Epidermal melanocyte (primary cell): ENCODE measurements around the gene CCDC63.
"Not testable (repeated sequence)": the region's sequence is repeated elsewhere in the genome, so short reads cannot be mapped to it uniquely, and the experiment has no call there.

Experiments used
- DNase-seq: peaks from one replicate; pipeline ENCODE4 v3.0.0; 2011; ENCODE audit warnings: low spot score; ENCODE audit not compliant: insufficient read length

CCDC63 gene

GRCh38 chr12:110844131-110844530 is 2.7 kb upstream of the CCDC63 start:
- no peak for DNase-seq

DNA sequence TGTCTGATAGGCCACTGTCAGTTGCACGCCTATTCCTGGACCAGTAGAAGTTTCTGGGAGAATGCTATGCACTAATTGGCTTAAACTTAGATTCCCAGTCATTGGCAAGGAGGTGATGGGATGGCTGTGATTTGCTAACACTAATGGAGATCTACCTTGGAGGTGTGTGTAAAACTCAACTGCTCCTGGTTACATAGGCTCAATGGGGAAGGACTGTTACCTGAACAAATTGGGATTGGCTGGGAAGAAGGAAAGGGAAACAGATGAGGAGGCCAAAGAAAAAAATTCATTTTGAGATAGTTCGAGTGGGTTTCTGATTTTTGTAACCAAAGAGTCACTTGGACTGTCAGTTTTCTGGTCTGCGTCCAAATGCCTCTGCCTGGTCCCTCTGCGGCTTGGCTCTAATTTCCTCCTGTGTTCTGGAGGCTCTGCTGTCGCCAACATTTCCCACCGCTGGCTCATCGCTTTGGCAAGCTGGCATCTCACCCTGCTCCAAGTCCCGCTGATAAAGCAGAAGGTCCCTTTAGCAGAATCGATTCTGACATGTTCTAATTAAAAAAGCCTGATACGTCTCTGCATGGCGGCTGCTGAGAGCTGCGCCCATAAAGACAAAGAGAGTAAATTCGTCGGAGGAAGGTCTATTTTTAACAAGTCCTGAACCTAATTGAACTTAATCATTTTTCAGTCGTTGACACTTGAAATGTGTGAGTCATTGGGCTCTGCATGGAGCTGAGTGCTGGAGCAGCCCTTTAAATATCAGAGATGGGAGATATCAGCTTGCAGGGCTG is 2.0 kb upstream of the CCDC63 start:
- DNase-seq, result peak; percentile 58

- no peak for DNase-seq
Measured at GRCh38 chr12:110845339-110845682, 1.5 kb upstream of the CCDC63 start.

GRCh38 chr12:110848314-110848923 is 1.6 kb downstream of the CCDC63 start:
- DNase-seq, result no peak

GRCh38 chr12:110849221-110849620 is 2.4 kb downstream of the CCDC63 start:
- DNase-seq, result no peak

DNA sequence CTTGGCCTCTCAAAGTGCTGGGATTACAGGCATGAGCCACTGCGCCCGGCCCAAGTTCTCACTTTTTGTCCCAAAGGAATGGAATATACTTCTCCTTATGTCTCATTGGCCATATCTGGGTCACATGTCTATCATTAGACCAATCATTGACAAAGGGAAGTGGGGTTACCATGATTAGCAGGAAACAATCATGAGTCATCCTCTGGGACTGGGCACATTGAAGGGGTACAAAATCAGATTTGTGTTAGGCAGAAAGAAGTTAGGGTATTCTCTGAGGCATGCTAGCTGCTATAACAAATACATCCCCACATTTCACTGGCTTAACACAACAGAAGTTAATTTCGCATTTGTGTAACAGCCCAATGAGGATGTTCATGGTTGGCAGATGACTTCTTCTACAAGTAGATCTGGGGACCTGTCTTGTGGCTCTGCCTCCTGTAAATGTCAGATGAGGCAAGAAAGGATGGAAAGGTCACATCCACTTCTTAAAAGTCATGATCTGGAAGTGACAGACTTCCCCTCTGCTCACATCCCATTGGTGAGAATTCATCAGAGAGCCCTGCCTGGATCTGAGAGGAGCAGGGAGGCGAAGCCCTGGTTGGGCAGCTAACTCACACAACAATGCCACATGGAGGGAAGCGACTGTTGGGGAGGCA is 3.1 kb downstream of the CCDC63 start:
- no peak for DNase-seq

DNA sequence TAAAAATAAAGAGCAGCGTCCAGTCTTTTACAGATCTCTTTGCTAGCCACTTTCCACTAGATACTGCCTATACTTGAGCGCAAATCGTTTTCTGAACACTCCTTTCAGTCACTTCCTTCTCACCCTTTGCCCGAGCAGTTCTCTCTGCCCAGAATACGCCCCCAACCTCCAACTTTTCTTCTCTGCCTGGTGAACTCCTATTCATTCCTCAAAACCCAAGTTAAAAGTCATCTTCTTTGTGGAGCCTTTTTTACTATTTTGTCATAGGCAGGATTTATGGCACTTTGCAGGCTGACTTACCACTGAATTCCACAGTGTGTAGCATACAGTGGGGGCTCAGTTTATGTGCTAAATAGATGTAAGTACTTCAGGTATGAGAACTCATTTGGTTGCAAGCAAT is 4.0 kb downstream of the CCDC63 start:
- no peak for DNase-seq

DNA sequence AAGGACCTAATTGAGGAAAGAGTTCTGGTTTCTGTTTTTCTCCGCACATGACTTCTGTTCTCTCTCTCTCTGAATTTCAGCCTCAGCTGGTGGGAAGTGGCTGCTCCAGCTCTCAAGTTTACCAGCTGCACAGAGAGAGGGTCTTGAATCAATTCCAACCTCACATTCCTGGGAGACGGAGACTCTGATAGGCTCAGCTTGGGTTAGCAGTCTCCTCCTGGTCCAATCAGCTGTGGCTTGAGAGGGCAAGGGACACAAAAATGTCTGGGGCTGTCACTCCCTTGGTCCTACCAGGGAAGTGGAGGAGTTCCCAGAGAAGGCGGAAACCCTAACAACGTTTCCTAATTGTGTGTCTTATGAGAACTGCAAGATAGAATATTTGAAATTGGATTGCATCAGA is 7.0 kb downstream of the CCDC63 start:
- no peak for DNase-seq

- DNase-seq, result no peak
Measured at GRCh38 chr12:110856542-110856941, 9.8 kb downstream of the CCDC63 start.

DNA sequence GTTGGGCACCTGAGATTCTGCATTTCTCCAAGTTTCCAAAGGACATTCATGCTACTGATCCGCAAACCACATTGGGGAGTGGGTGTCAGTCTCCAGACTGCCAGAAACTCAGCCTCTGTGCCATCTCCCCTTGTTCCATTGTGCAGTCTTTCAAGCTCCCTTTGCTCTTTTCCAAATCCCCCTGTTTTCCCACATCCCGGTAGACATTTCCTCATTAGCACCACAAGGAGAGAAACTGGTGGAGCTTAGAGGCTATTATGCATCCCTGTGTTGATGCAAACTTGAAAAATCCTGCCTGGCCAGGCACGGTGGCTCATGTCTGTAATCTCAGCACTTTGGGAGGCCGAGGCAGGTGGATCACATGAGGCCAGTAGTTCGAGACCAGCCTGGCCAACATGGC is 10.7 kb downstream of the CCDC63 start:
- DNase-seq, result no peak

GRCh38 chr12:110857954-110858353 is 11.2 kb downstream of the CCDC63 start:
- DNase-seq, result not testable (repeated sequence)

- DNase-seq, result no peak
Measured at GRCh38 chr12:110858848-110859247, 12.1 kb downstream of the CCDC63 start.

DNA sequence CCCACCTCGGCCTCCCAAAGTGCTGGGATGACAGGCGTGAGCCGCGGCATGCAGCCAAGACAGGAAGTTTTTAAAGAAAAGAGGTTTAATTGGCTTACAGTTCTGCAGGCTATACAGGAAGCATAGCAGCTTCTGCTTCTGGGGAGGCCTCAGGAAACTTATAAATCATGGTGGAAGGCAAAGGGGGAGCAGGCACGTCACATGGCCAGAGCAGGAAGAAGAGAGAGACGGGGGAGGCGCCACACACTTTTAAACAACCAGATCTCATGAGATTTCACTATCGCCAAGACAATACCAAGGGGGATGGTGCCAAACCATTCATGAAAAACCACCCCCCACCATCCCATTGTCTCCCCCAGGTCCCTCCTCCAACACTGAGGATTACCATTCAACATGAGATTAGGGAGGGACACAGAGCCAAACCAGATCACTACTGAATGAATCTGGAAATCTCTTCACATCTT is 14.1 kb downstream of the CCDC63 start:
- no peak for DNase-seq

- DNase-seq, result no peak
Measured at GRCh38 chr12:110861729-110862128, 14.9 kb downstream of the CCDC63 start.

DNA sequence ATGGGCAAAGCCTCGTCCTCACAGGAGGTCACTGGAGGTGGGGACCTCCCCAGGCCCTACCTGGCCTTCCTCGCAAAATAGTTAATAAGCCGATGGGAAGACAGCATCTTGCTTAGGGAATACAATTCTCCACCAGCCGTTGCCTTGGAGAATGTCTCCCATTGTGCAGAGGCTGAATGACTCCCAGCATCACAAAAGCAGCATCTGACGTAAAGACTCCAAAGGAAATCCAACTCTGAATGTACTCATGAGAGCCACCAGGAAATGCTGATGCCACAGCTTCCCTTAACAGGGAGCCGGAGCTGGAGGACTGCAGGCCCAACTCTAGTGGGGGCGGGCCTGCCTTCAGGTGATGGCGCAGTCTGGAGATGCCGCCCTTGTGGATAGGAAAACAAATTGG is 15.5 kb downstream of the CCDC63 start:
- DNase-seq, result no peak

- no peak for DNase-seq
Measured at GRCh38 chr12:110863161-110863560, 16.4 kb downstream of the CCDC63 start.

DNA sequence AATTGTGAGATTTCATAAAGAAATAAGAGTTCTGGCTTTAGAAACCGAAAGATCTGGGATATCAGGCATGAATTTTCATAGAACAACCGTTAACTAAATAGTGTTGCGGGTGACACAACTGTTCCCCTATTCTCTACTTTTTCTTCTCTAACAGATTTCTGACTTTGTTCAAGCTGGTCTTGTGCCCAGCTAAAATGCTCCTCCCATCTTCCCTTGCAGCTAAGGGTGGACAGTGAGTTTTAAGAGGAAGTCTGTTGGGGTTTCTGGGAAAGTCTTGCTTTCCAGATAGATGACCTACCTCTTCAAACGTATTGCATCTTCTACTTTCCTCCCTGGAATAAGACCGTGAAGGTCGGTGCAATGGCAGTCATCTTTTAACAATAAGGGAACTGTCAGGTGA is 18.7 kb downstream of the CCDC63 start:
- no peak for DNase-seq

DNA sequence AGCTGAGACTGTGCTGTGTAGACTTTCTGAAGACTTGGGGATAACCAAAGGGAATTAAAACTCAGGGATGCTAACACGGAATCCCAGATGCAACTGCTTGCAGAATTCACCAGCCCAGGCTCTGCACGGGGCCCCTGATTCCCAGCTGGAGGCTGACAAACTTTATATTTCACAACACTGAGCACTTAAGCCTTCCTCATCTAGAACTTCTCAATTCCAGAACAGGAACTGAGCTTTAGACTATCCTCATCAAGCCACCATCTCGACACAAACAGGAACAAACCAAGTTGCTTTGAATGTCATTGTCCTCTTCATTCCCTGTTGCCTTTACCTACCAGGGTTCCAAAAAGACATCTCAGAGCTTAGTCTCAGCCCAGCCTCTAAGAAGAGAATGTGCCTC is 22.2 kb downstream of the CCDC63 start:
- no peak for DNase-seq

- no peak for DNase-seq
Measured at GRCh38 chr12:110869803-110870202, 23.0 kb downstream of the CCDC63 start.

DNA sequence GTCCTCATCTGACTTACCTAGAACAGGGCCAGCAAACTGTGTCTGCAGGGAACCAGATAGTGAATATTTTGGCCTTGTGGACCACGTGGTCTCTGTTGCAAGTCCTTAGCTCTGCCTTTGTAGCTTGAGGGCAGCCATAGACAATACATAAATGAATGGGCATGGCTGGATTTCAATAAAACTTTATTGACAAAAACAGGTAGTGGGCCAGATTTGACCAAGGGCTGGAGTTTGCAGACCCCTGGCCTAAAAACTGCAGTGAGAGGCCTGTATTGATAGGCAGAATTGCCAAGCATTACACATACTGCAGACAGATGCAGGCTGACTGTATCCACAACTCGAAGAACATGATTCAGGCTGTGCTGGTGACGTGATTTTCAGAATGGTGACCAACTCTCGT is 25.3 kb downstream of the CCDC63 start:
- no peak for DNase-seq

GRCh38 chr12:110874351-110874750 is 27.6 kb downstream of the CCDC63 start:
- no peak for DNase-seq

- no peak for DNase-seq
Measured at GRCh38 chr12:110874781-110875180, 28.0 kb downstream of the CCDC63 start.

GRCh38 chr12:110880651-110881050 is 33.9 kb downstream of the CCDC63 start:
- DNase-seq, result no peak
